Ishikawa (cell line): ENCODE measurements around the gene ANKRD11.

Source experiments
- CEBPB ChIP-seq: IDR thresholded peaks from 2 replicates; pipeline ENCODE4 v1.6.1; 2012
- EGR1 ChIP-seq: IDR thresholded peaks from 2 replicates; pipeline ENCODE4 v1.6.1; 2012
- EP300 ChIP-seq: IDR thresholded peaks from 2 replicates; pipeline ENCODE4 v1.6.1; 2012; ENCODE audit warnings: borderline replicate concordance
- FOXM1 ChIP-seq: IDR thresholded peaks from 2 replicates; pipeline ENCODE4 v1.6.1; 2012; ENCODE audit warnings: low read depth, borderline replicate concordance
- TAF1 ChIP-seq: IDR thresholded peaks from 2 replicates; pipeline ENCODE4 v1.6.1; 2012; ENCODE audit warnings: low read depth, mild to moderate bottlenecking
- TCF12 ChIP-seq: IDR thresholded peaks from 2 replicates; pipeline ENCODE4 v1.6.1; 2012; ENCODE audit warnings: low read depth
- TEAD4 ChIP-seq: IDR thresholded peaks from 2 replicates; pipeline ENCODE4 v1.6.1; 2012
- YY1 ChIP-seq: IDR thresholded peaks from 2 replicates; pipeline ENCODE4 v1.6.1; 2012; ENCODE audit warnings: low read depth
- ZBTB7A ChIP-seq: IDR thresholded peaks from 2 replicates; pipeline ENCODE4 v1.6.1; 2012; ENCODE audit warnings: low read depth
- TF ChIP-seq, protein P1 (sequence below): IDR thresholded peaks from 2 replicates; pipeline ENCODE4 v1.6.1; 2012; ENCODE audit warnings: low read depth, mild to moderate bottlenecking
- TF ChIP-seq, protein P2 (sequence below): IDR thresholded peaks from 2 replicates; pipeline ENCODE4 v1.6.1; 2012

DNA sequence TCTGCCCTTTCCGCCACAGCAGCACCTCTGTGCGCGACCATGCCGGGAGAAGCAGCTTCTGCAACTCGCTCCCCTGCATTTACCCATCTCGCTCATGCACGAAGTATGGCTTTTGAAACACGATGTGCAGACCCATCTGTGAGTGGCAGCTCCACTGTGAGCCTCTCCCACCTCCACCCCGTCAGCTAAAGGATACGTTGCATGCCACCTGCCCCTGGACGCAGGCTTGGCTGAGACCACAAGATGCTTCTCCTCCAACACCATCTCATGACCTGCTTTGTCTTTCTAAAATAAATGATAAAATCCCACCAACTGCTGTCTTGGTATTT, 172.0 kb downstream of the ANKRD11 start:
- TF ChIP-seq TEAD4 (no peak), TCF12 (no peak), ZBTB7A (no peak), EGR1 (no peak), CEBPB (no peak), EP300 (no peak), TAF1 (no peak), FOXM1 (no peak), YY1 (no peak)
- TF ChIP-seq, protein P1, sequence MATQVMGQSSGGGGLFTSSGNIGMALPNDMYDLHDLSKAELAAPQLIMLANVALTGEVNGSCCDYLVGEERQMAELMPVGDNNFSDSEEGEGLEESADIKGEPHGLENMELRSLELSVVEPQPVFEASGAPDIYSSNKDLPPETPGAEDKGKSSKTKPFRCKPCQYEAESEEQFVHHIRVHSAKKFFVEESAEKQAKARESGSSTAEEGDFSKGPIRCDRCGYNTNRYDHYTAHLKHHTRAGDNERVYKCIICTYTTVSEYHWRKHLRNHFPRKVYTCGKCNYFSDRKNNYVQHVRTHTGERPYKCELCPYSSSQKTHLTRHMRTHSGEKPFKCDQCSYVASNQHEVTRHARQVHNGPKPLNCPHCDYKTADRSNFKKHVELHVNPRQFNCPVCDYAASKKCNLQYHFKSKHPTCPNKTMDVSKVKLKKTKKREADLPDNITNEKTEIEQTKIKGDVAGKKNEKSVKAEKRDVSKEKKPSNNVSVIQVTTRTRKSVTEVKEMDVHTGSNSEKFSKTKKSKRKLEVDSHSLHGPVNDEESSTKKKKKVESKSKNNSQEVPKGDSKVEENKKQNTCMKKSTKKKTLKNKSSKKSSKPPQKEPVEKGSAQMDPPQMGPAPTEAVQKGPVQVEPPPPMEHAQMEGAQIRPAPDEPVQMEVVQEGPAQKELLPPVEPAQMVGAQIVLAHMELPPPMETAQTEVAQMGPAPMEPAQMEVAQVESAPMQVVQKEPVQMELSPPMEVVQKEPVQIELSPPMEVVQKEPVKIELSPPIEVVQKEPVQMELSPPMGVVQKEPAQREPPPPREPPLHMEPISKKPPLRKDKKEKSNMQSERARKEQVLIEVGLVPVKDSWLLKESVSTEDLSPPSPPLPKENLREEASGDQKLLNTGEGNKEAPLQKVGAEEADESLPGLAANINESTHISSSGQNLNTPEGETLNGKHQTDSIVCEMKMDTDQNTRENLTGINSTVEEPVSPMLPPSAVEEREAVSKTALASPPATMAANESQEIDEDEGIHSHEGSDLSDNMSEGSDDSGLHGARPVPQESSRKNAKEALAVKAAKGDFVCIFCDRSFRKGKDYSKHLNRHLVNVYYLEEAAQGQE = no peak
- TF ChIP-seq, protein P2, sequence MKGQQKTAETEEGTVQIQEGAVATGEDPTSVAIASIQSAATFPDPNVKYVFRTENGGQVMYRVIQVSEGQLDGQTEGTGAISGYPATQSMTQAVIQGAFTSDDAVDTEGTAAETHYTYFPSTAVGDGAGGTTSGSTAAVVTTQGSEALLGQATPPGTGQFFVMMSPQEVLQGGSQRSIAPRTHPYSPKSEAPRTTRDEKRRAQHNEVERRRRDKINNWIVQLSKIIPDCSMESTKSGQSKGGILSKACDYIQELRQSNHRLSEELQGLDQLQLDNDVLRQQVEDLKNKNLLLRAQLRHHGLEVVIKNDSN = no peak
